Activated CD8-positive, alpha-beta memory T cell treated with anti-CD3 and anti-CD28 coated beads, Interleukin-2, amount 50 U/mL, for 24 hours (primary cell): ENCODE results near the gene CIZ1.
"Not testable (repeated sequence)": the region's sequence is repeated elsewhere in the genome, so short reads cannot be mapped to it uniquely, and the experiment has no call there.

Experiments
- DNase-seq: peaks from one replicate; pipeline ENCODE4 v3.0.0-alpha.2; 2020; ENCODE audit errors: extremely low read depth

CIZ1 gene

DNA sequence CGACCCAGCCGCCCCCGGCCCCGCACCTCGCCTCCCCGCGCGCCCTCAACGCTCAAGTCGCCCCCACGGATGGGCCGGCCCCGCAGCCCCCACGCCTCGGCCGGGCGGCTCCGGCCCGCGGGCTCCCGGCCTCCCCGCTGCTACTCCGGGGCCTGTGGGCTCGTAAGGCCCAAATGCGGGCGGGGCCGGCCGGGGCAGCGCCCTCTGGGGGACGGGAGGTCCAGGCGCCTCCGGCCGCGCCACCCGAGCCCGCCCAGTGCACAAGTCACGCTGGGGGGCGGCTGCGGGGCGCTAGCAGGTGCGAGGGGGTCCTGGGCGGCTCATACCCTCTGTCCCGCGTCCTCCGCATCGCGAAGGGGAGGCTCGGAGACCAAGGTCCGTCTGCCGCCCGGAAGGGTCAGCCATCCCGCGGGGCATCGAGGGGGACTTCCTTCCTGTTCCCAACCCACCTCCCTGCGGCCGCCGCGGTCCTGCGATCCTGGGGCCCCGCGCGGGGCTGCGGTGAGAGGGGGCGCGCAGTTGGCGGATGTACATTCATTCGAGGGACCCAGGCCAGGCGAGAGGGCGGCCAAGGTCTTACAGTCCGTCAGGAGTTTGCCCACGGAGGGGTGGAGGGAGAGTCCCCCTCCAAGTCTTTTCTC, at the start of gene CIZ1:
TSS of gene CIZ1 (minus strand) at position 167 of the 641 bp plus-strand sequence. CDS start 715 bp downstream, outside the sequence.
- peak; percentile 10 for DNase-seq

GRCh38 chr9:128233817-128234406, 42.5 kb upstream of the CIZ1 start:
- DNase-seq = no peak

- DNase-seq = no peak
Measured at GRCh38 chr9:128232528-128233428, 41.4 kb upstream of the CIZ1 start.

- no peak for DNase-seq
Measured at GRCh38 chr9:128231638-128232527, 40.5 kb upstream of the CIZ1 start.

- not testable (repeated sequence) for DNase-seq
Measured at GRCh38 chr9:128230897-128231296, 39.5 kb upstream of the CIZ1 start.

GRCh38 chr9:128226412-128226801, 35.0 kb upstream of the CIZ1 start:
- no peak for DNase-seq

DNA sequence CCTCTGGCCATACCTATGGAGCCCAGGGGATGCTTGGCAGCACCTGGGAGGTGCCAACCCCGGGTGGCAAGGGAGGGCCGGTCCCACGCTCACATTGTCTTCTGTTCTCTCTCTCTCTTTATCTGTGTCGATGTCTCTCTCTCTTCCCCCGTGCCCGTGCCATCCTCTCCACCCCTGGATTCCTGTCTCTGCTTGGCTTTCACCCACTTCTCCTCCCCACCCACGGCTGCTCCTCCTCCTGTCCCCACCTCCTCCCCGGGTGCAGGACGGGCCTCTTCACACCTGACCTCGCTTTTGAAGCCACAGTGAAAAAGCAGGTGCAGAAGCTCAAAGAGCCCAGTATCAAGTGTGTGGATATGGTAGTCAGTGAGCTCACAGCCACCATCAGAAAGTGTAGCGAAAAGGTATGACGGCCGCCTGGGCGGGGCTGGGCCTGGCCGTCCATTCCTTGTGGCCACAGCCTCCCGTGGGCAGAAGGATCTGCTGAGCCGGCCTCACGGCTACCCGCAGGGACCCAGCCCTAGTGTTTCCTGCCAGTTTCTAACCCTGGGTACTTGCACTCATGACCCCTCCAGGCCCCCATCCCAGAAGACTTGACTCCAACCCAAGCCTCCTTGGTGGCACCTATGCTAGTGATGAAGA, 34.5 kb upstream of the CIZ1 start:
- no peak for DNase-seq

- DNase-seq = no peak
Measured at GRCh38 chr9:128224877-128225276, 33.5 kb upstream of the CIZ1 start.

DNA sequence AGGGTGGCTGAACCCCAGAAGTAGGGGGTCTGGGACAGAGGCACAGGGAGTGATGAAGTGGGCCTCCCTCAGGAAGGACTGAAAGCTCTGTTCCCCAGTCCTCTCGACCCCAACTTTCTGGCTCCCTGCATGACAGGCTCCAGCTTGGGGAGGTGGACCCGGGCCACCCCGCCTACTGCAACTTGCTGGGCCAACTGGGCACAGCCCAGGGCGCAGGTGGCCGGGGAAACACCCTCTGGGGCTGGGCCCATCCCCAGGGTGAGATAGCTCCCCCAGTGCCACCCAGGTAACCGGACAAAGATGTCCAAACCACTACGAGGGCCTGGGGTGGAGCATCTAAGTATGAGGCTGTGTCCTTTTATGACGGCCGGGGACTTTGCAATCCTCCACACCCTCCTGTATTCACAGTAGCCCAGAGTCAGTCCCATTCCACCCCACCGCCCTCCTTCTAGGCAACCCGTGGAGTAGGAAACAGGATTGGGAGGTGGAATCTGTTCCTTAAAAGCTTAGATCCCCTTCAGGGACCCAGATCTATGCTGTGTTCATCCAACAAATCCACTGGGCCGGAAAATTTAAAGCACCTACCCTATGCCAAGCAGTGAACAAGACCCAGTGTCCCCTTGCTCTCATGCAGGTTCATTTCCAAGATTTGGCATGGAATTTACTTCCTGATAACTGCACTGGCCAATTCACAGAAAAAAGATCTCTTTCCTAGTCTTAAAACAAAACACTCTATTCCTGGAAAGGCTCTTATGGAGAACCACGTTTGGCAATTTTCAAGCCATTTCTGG, 31.7 kb upstream of the CIZ1 start:
- no peak for DNase-seq

DNA sequence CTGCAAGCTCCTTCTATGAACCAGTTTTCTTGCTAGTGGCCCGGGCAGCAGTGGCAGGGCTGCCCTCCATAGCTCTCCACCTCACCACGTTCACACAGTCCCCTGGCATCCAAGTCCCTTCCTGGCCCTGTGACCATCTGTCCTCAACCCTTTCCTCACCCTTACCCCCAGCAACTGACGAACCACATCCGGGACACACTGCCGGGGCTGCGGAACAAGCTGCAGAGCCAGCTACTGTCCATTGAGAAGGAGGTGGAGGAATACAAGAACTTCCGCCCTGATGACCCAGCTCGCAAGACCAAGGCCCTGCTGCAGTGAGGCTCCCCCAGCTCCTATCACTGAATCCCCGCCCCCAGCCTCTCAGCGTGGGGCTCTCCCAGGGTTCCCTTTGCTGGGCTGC, 30.7 kb upstream of the CIZ1 start:
- DNase-seq = no peak

DNA sequence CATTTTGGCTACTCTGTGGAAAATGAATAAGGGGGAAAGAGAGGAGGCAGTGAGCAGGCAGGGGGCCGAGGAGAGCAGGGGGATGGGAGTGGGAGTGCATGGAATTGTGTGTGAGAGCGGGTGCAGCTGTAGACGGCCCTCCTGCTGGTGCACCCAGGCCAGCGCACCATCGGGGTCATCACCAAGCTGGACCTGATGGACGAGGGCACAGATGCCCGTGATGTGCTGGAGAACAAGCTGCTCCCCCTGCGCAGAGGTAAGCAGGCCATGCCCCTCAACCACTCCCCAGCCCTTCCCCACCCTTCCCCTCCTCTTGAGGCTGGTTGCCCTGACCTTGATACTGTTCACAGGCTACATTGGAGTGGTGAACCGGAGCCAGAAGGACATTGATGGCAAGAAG, 28.5 kb upstream of the CIZ1 start:
- DNase-seq = no peak

GRCh38 chr9:128218518-128219389, 27.4 kb upstream of the CIZ1 start:
- DNase-seq = peak; percentile 89

GRCh38 chr9:128218172-128218517, 26.8 kb upstream of the CIZ1 start:
- DNase-seq = no peak

DNA sequence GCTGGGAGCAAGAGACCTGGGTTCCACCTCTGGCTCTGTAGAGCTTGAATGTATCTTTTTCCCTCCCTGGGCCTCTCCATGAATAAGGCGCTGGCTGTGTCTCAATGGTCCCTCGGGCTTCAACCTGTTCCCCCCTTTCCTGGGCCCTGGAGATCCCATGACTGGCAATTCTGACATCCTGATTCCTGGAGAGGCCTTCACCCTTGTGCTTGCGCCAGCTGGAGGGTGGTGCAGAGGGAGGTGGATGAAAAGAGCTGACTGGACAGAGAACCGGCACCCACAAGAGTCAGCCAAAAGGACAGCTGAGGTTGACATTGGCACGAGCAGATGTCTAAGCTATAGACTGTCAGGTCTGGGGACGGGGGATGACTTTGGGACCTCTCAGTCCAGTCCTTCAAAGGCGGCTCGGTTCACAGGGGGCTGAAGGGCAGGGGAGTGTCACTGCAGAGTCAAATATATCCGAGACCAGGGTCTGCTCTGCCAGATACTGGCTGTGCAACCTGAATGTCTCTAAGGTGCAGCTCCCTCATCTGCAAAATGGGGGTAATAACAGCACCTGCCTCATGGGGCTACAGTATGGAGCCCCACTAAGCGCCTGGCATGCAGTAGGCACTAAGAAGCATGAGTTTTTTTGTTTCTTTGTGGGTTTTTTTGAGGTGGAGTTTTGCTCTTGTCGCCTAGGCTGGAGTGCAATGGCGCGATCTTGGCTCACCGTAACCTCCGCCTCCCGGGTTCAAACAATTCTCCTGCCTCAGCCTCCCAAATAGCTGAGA, 25.6 kb upstream of the CIZ1 start:
- DNase-seq = no peak

GRCh38 chr9:128215491-128216409, 24.4 kb upstream of the CIZ1 start:
- DNase-seq = no peak

DNA sequence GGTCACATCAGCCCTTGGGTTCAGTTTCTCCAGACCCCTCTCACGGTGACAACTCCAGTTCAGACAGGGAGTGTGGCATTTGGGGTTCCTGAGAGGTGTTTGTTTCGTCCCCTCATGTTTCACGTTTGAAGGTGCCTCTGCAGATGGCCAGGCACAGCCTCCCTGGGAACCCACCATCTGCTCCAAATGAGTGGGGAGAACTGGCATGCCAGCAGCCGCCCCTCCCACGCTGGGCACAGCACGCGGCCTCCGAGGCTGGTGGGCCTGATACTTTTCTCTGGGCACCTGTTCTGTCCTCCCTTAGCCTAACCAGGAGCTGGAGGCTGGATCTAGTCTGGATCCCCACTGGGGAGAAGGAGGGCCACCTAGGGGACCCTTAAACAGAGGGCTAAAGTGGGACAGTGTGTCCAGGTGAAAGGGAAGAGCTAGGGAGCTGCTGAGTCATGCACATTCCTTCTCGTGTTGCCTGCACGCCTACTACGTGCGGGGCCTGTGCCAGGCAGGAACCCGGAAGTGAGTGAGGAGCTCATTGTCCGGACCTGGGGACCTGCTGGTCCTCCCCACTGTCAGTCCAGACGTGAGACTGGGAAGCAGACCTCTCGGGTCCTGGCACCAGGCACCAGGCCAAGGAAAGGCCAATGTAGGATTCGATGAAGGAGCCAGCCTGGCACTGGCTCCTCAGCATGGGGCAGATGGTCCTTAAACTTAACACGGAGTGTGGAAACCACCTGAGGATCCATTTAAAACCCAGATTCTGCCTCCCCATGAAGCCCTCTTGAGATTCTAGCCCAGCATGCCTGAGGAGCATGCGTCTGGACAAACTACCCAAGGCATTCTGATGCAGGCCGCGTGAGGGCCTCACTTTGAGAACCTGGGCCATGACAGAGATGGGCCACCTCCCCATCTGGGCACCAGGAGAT, 23.5 kb upstream of the CIZ1 start:
- no peak for DNase-seq
